SK-N-SH treated with all-trans-retinoic acid at 6 μM for 48 hours (cell line): ENCODE measurements around the gene TSPAN14.
A peak's percentile ranks its signal among the peaks of the same experiment; 100 is the strongest.

ENCODE experiments used
- ATAC-seq: fragments of 200-7000 bp; cut with Tn5 transposase; 3 replicates; pipeline ENCODE4 v1.9.1; 2020; ENCODE audit warnings: mild to moderate bottlenecking, moderate library complexity
- ARNTL ChIP-seq: fragments of 450-650 bp; formaldehyde crosslinking; IDR thresholded peaks from 2 replicates; pipeline ENCODE4 v1.5.0; 2020; ENCODE audit warnings: low read depth, mild to moderate bottlenecking, moderate library complexity, borderline replicate concordance
- BACH2 ChIP-seq: fragments of 250-450 bp; sonication (Bioruptor Pico); IDR thresholded peaks from 2 replicates; pipeline ENCODE4 v1.9.0; 2021; ENCODE audit warnings: mild to moderate bottlenecking, borderline replicate concordance
- CREB5 ChIP-seq: fragments of 250-450 bp; sonication (Bioruptor Pico); IDR thresholded peaks from 2 replicates; pipeline ENCODE4 v1.5.1; 2020; ENCODE audit warnings: low read depth, mild to moderate bottlenecking, moderate library complexity
- CSDC2 ChIP-seq: fragments of 250-450 bp; sonication (Bioruptor Pico); IDR thresholded peaks from 2 replicates; pipeline ENCODE4 v1.5.0; 2020; ENCODE audit warnings: mild to moderate bottlenecking, moderate library complexity
- CSRNP3 ChIP-seq: fragments of 250-450 bp; sonication (Bioruptor Pico); IDR thresholded peaks from 2 replicates; pipeline ENCODE4 v1.5.1; 2021; ENCODE audit warnings: mild to moderate bottlenecking, moderate library complexity
- ESRRG ChIP-seq: fragments of 250-450 bp; sonication (Bioruptor Pico); IDR thresholded peaks from 2 replicates; pipeline ENCODE4 v1.6.1; 2021; ENCODE audit warnings: mild to moderate bottlenecking
- GLIS3 ChIP-seq: fragments of 250-450 bp; sonication (Bioruptor Pico); IDR thresholded peaks from 2 replicates; pipeline ENCODE4 v1.5.0; 2020; ENCODE audit warnings: mild to moderate bottlenecking, moderate library complexity
- ISL1 ChIP-seq: fragments of 250-450 bp; sonication (Bioruptor Pico); IDR thresholded peaks from 2 replicates; pipeline ENCODE4 v2.1.2; 2022; ENCODE audit warnings: mild to moderate bottlenecking, moderate library complexity
- OSR1 ChIP-seq: fragments of 250-450 bp; sonication (Bioruptor Pico); IDR thresholded peaks from 2 replicates; pipeline ENCODE4 v1.8.0; 2022; ENCODE audit warnings: moderate library complexity, mild to moderate bottlenecking, inconsistent platforms
- PATZ1 ChIP-seq: fragments of 250-450 bp; sonication (Bioruptor Pico); IDR thresholded peaks from 2 replicates; pipeline ENCODE4 v1.8.0; 2020; ENCODE audit warnings: mild to moderate bottlenecking, moderate library complexity, borderline replicate concordance
- POU6F1 ChIP-seq: fragments of 250-450 bp; sonication (Bioruptor Pico); IDR thresholded peaks from 2 replicates; pipeline ENCODE4 v1.8.0; 2021; ENCODE audit warnings: low read depth, mild to moderate bottlenecking, moderate library complexity, borderline replicate concordance
- PPARA ChIP-seq: fragments of 250-450 bp; sonication (Bioruptor Pico); IDR thresholded peaks from 2 replicates; pipeline ENCODE4 v1.5.0; 2020; ENCODE audit warnings: mild to moderate bottlenecking, borderline replicate concordance
- RARB ChIP-seq: fragments of 250-450 bp; sonication (Bioruptor Pico); IDR thresholded peaks from 2 replicates; pipeline ENCODE4 v1.8.0; 2021; ENCODE audit warnings: mild to moderate bottlenecking, moderate library complexity
- SNAI2 ChIP-seq: fragments of 250-450 bp; sonication (Bioruptor Pico); IDR thresholded peaks from 2 replicates; pipeline ENCODE4 v1.5.0; 2020; ENCODE audit warnings: mild to moderate bottlenecking, moderate library complexity
- TCF4 ChIP-seq: fragments of 250-450 bp; sonication (Bioruptor Pico); IDR thresholded peaks from 2 replicates; pipeline ENCODE4 v1.8.0; 2021; ENCODE audit warnings: mild to moderate bottlenecking, moderate library complexity, borderline replicate concordance
- TOX ChIP-seq: fragments of 250-450 bp; sonication (Bioruptor Pico); IDR thresholded peaks from 2 replicates; pipeline ENCODE4 v1.8.0; 2021; ENCODE audit warnings: mild to moderate bottlenecking, moderate library complexity, borderline replicate concordance
- TSHZ2 ChIP-seq: fragments of 250-450 bp; sonication (Bioruptor Pico); IDR thresholded peaks from 2 replicates; pipeline ENCODE4 v1.5.0; 2020; ENCODE audit warnings: mild to moderate bottlenecking, moderate library complexity
- ZC3H10 ChIP-seq: fragments of 250-450 bp; sonication (Bioruptor Pico); IDR thresholded peaks from 2 replicates; pipeline ENCODE4 v1.5.1; 2021; ENCODE audit warnings: mild to moderate bottlenecking, moderate library complexity
- ZFP3 ChIP-seq: fragments of 250-450 bp; sonication (Bioruptor Pico); IDR thresholded peaks from 2 replicates; pipeline ENCODE4 v1.5.0; 2020; ENCODE audit warnings: mild to moderate bottlenecking, moderate library complexity
- ZFP30 ChIP-seq: fragments of 450-650 bp; formaldehyde crosslinking; IDR thresholded peaks from 2 replicates; pipeline ENCODE4 v1.5.0; 2022; ENCODE audit warnings: mild to moderate bottlenecking, moderate library complexity
- ZNF70 ChIP-seq: fragments of 450-650 bp; formaldehyde crosslinking; IDR thresholded peaks from 2 replicates; pipeline ENCODE4 v1.5.0; 2020; ENCODE audit warnings: mild to moderate bottlenecking, moderate library complexity
- ZNF8 ChIP-seq: fragments of 450-650 bp; formaldehyde crosslinking; IDR thresholded peaks from 2 replicates; pipeline ENCODE4 v1.5.0; 2020; ENCODE audit warnings: mild to moderate bottlenecking, moderate library complexity

Gene TSPAN14

GRCh38 chr10:80459047-80459865 is 5.1 kb downstream of the TSPAN14 start:
- ATAC-seq, result peak; percentile 45
- TF ChIP-seq PPARA (CRISPR knock-in tag) (no peak), ISL1 (no peak), ZNF8 (no peak), TCF4 (no peak), ZFP3 (CRISPR knock-in tag) (no peak), POU6F1 (CRISPR knock-in tag) (no peak), ZNF70 (CRISPR knock-in tag) (no peak), RARB (CRISPR knock-in tag) (no peak), PATZ1 (CRISPR knock-in tag) (no peak), ZC3H10 (CRISPR knock-in tag) (no peak), CSRNP3 (no peak), TOX (CRISPR knock-in tag) (no peak), ZFP30 (CRISPR knock-in tag) (no peak), CSDC2 (no peak), CREB5 (CRISPR knock-in tag) (no peak)
- TF ChIP-seq, all 23 proteins: peak for 0

GRCh38 chr10:80460399-80461207 is 6.5 kb downstream of the TSPAN14 start:
- TF ChIP-seq SNAI2 (CRISPR knock-in tag) (no peak), ARNTL (CRISPR knock-in tag) (no peak), POU6F1 (CRISPR knock-in tag) (no peak), TCF4 (no peak), BACH2 (CRISPR knock-in tag) (no peak), CSDC2 (no peak), ZC3H10 (CRISPR knock-in tag) (no peak), ESRRG (CRISPR knock-in tag) (no peak), PPARA (CRISPR knock-in tag) (no peak), TSHZ2 (no peak), CREB5 (CRISPR knock-in tag) (no peak), GLIS3 (no peak), RARB (CRISPR knock-in tag) (no peak), ISL1 (no peak), TOX (CRISPR knock-in tag) (no peak), PATZ1 (CRISPR knock-in tag) (no peak), ZNF8 (no peak), ZNF70 (CRISPR knock-in tag) (no peak), ZFP3 (CRISPR knock-in tag) (no peak), OSR1 (CRISPR knock-in tag) (no peak)
- peak; percentile 65 for ATAC-seq
